SK-N-SH (cell line): ENCODE data around the gene ERI3. TPM values are rescaled to one million over a fixed set of nuclear protein-coding genes. Genes with fewer than 3 reads are reported as not detected.

Source experiments
- CTCF ChIA-PET: fragments of 300-600, 350-600 bp; formaldehyde crosslinking; extraction: SDS; loops from one replicate; lab custom pipeline; 2021; lab: Yijun Ruan, JAX
- POLR2A ChIA-PET: fragments of 350-600 bp; sonication (Branson Sonifier 250); formaldehyde crosslinking; extraction: SDS; loops from one replicate; lab custom pipeline; 2020; ENCODE audit warnings: antibody characterized with exemption, inconsistent platforms; lab: Yijun Ruan, JAX
- DNase-seq: peaks from one replicate; pipeline ENCODE4 v3.0.0; 2012
- H2AFZ ChIP-seq: fragments of 200-600 bp; sonication (generic); 2 replicates; pipeline ENCODE4 v1.8.1; 2016; ENCODE audit warnings: antibody characterized with exemption, mild to moderate bottlenecking, low read depth
- H3F3A ChIP-seq: fragments of 200-600 bp; sonication (generic); replicated peaks from 2 replicates; pipeline ENCODE3; 2016; ENCODE audit warnings: antibody characterized with exemption, mild to moderate bottlenecking; ENCODE audit not compliant: insufficient read depth
- H3K27ac ChIP-seq, 2 experiments: fragments of 200-500 bp in 1 of 2; fragments of 200-600 bp in 1 of 2; sonication (Bioruptor generic) in 1 of 2; sonication (generic), shearing (Covaris generic) in 1 of 2; 2 replicates each; pipeline versions ENCODE4 v1.5.1 to v1.6.1; 2014 to 2016; ENCODE audit warnings: low read depth in 2 of 2, inconsistent platforms in 1 of 2, low read length in 1 of 2, mild to moderate bottlenecking in 1 of 2, mixed read lengths in 1 of 2
- H3K27me3 ChIP-seq: fragments of 200-600 bp; sonication (generic), shearing (Covaris generic); 2 replicates; pipeline ENCODE4 v1.6.1; 2016; ENCODE audit warnings: mixed run types; ENCODE audit not compliant: insufficient read depth
- H3K36me3 ChIP-seq, 2 experiments: fragments of 200-500 bp in 1 of 2; fragments of 200-600 bp in 1 of 2; sonication (Bioruptor generic) in 1 of 2; sonication (generic) in 1 of 2; replicated peaks in 1 of 2; 2 replicates each; pipeline versions ENCODE3 to v1.5.1; 2014 to 2016; ENCODE audit warnings: low read length in 1 of 2, mild to moderate bottlenecking in 1 of 2; ENCODE audit not compliant: insufficient read depth in 2 of 2, control insufficient read depth in 1 of 2
- H3K4me1 ChIP-seq, 2 experiments: fragments of 200-500 bp in 1 of 2; fragments of 200-600 bp in 1 of 2; sonication (Bioruptor generic) in 1 of 2; sonication (generic), shearing (Covaris generic) in 1 of 2; 2 replicates each; pipeline versions ENCODE4 v1.5.1 to v1.6.1; 2014 to 2016; ENCODE audit warnings: low read depth in 1 of 2, low read length in 1 of 2, mixed run types in 1 of 2; ENCODE audit not compliant: insufficient read depth in 2 of 2, control insufficient read depth in 1 of 2
- H3K4me2 ChIP-seq: fragments of 200-600 bp; sonication (generic), shearing (Covaris generic); 2 replicates; pipeline ENCODE4 v1.6.1; 2017; ENCODE audit warnings: mixed run types
- H3K4me3 ChIP-seq, 2 experiments: fragments of 200-500 bp in 1 of 2; fragments of 200-600 bp in 1 of 2; sonication (Bioruptor generic) in 1 of 2; sonication (generic), shearing (Covaris generic) in 1 of 2; 2 replicates each; pipeline versions ENCODE4 v1.5.1 to v1.8.1; 2014 to 2016; ENCODE audit warnings: low read depth in 2 of 2, inconsistent platforms in 1 of 2, low read length in 1 of 2, mild to moderate bottlenecking in 1 of 2, mixed read lengths in 1 of 2, moderate library complexity in 1 of 2
- H3K79me2 ChIP-seq: fragments of 200-600 bp; sonication (generic); 2 replicates; pipeline ENCODE4 v1.8.1; 2017; ENCODE audit warnings: mild to moderate bottlenecking; ENCODE audit not compliant: insufficient read depth
- H3K9ac ChIP-seq: fragments of 200-600 bp; sonication (generic); 2 replicates; pipeline ENCODE4 v1.6.1; 2017; ENCODE audit warnings: mixed run types
- H3K9me2 ChIP-seq: fragments of 200-600 bp; sonication (generic); 2 replicates; pipeline ENCODE4 v1.6.1; 2017; ENCODE audit warnings: mixed run types
- H3K9me3 ChIP-seq: fragments of 200-600 bp; sonication (generic); 2 replicates; pipeline ENCODE4 v1.6.1; 2017; ENCODE audit warnings: mixed run types, mild to moderate bottlenecking, moderate library complexity
- H4K20me1 ChIP-seq: fragments of 200-600 bp; sonication (generic); 2 replicates; pipeline ENCODE4 v1.6.1; 2017; ENCODE audit warnings: mild to moderate bottlenecking, mixed run types; ENCODE audit not compliant: insufficient read depth
- CTCF ChIP-seq: fragments of 200-600 bp; sonication (generic); IDR thresholded peaks from 2 replicates; pipeline ENCODE4 v1.6.1; 2017; ENCODE audit warnings: antibody characterized with exemption, mild to moderate bottlenecking, moderate library complexity
- ELF1 ChIP-seq: IDR thresholded peaks from 2 replicates; pipeline ENCODE4 v1.4.0; 2012
- EP300 ChIP-seq, 2 experiments: IDR thresholded peaks; 2 replicates each; pipeline versions ENCODE4 v1.4.0 to v1.6.1; 2012; ENCODE audit warnings: borderline replicate concordance in 1 of 2, low read depth in 1 of 2, low read length in 1 of 2
- EZH2phosphoT487 ChIP-seq: fragments of 200-600 bp; sonication (generic); IDR thresholded peaks from 2 replicates; pipeline ENCODE4 v1.6.1; 2017; ENCODE audit warnings: low read depth, mixed run types, mild to moderate bottlenecking, antibody characterized with exemption, moderate library complexity, borderline replicate concordance
- FOXM1 ChIP-seq: IDR thresholded peaks from 2 replicates; pipeline ENCODE4 v1.4.0; 2012; ENCODE audit warnings: low read depth, mild to moderate bottlenecking
- RAD21 ChIP-seq: IDR thresholded peaks from 2 replicates; pipeline ENCODE4 v1.6.1; 2012; ENCODE audit warnings: mild to moderate bottlenecking, low read length
- RCOR1 ChIP-seq: fragments of 150-350 bp; IDR thresholded peaks from 2 replicates; pipeline ENCODE4 v1.6.1; 2017; ENCODE audit warnings: antibody characterized with exemption, low read length
- RFX5 ChIP-seq: IDR thresholded peaks from 2 replicates; pipeline ENCODE4 v1.6.1; 2012; ENCODE audit warnings: mild to moderate bottlenecking, improper control_type of control experiment, low read length
- RXRA ChIP-seq: IDR thresholded peaks from 2 replicates; pipeline ENCODE4 v1.4.0; 2012; ENCODE audit warnings: low read depth, mild to moderate bottlenecking, borderline replicate concordance
- SIN3A ChIP-seq: IDR thresholded peaks from 2 replicates; pipeline ENCODE4 v1.6.1; 2012; ENCODE audit warnings: low read depth, mild to moderate bottlenecking, low read length, moderate library complexity, borderline replicate concordance
- SMC3 ChIP-seq: IDR thresholded peaks from 2 replicates; pipeline ENCODE4 v1.6.1; 2012; ENCODE audit warnings: low read depth, low read length, improper control_type of control experiment
- WGBS: methylation state at CpG from one replicate; pipeline ENCODE4 v1.1.6; 2017; ENCODE audit warnings: low lambda C conversion rate; 5-methylcytosine and 5-hydroxymethylcytosine counted together
- polyA plus RNA-seq, 3 experiments: library from polyadenylated mRNA; depleted of rRNA; stranded (reverse); fragments of >200 nt; gene quantifications; 2 replicates each; pipeline ENCODE4 v1.2.3, GENCODE V29; 2012
- TF ChIP-seq, protein P1 (sequence below): IDR thresholded peaks from 2 replicates; pipeline ENCODE4 v1.4.0; 2012; ENCODE audit warnings: low read depth, borderline replicate concordance
- TF ChIP-seq, protein P2 (sequence below): IDR thresholded peaks from 2 replicates; pipeline ENCODE4; 2012
- TF ChIP-seq, protein P3 (sequence below): IDR thresholded peaks from 2 replicates; pipeline ENCODE4 v1.4.0; 2012; ENCODE audit warnings: low read depth, borderline replicate concordance

The ERI3 gene
- polyA plus RNA-seq, 1 of the 3 experiments (the other 2 are of a cell fraction): 60.7 TPM

DNA sequence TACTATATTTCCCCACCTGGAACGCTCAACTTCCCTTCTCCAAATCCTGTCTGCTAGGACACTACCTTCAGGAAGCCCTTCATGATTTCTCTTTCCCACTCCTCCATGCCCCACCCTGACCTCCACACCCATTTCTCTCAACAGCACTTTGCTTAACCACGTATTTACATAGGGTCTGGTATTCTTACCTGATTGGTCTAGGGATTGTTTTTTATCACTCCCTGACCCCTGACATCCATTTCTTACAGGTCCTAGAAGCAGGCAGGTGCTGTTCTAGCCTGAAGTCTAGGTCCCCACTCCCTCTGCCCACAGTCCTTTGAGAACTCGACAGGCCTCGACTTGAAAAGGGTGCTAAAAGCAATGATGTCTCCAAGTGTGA lies 94.3 kb downstream of the ERI3 start (continued):
- TF ChIP-seq ELF1 (no peak), FOXM1 (no peak), RAD21 (no peak), RFX5 (no peak), RCOR1 (no peak), EP300 (IDR thresholded peaks at IDR 0.05; ENCODE audit: borderline replicate concordance in 1 of 2, low read depth in 1 of 2, low read length in 1 of 2) (no peak)
- TF ChIP-seq, protein P1, sequence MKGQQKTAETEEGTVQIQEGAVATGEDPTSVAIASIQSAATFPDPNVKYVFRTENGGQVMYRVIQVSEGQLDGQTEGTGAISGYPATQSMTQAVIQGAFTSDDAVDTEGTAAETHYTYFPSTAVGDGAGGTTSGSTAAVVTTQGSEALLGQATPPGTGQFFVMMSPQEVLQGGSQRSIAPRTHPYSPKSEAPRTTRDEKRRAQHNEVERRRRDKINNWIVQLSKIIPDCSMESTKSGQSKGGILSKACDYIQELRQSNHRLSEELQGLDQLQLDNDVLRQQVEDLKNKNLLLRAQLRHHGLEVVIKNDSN: no peak
- TF ChIP-seq, protein P2, sequence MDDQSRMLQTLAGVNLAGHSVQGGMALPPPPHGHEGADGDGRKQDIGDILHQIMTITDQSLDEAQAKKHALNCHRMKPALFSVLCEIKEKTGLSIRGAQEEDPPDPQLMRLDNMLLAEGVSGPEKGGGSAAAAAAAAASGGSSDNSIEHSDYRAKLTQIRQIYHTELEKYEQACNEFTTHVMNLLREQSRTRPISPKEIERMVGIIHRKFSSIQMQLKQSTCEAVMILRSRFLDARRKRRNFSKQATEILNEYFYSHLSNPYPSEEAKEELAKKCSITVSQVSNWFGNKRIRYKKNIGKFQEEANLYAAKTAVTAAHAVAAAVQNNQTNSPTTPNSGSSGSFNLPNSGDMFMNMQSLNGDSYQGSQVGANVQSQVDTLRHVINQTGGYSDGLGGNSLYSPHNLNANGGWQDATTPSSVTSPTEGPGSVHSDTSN: no peak
- TF ChIP-seq, protein P3, sequence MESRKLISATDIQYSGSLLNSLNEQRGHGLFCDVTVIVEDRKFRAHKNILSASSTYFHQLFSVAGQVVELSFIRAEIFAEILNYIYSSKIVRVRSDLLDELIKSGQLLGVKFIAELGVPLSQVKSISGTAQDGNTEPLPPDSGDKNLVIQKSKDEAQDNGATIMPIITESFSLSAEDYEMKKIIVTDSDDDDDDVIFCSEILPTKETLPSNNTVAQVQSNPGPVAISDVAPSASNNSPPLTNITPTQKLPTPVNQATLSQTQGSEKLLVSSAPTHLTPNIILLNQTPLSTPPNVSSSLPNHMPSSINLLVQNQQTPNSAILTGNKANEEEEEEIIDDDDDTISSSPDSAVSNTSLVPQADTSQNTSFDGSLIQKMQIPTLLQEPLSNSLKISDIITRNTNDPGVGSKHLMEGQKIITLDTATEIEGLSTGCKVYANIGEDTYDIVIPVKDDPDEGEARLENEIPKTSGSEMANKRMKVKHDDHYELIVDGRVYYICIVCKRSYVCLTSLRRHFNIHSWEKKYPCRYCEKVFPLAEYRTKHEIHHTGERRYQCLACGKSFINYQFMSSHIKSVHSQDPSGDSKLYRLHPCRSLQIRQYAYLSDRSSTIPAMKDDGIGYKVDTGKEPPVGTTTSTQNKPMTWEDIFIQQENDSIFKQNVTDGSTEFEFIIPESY: no peak

- ChIA-PET CTCF (interaction anchor here (0.9 to 2.2 kb wide), 3 partner anchors 9 to 41 kb away, joined by 3 to 8 read pairs (median 8); no protein-coding TSS in a partner anchor), POLR2A (no interaction called here)
- Histone ChIP-seq H2AFZ (no peak overlapping the region), H3K9me3 (no peaks in the 10 kb centered on the region), H3K9ac (no peak overlapping the region), H3K36me3 (peaks cover 0 to 8% of the 10 kb centered on the region in 2 experiments), H3K4me2 (no peak overlapping the region), H3F3A (no peaks in the 10 kb centered on the region), H4K20me1 (0 out of 2 replicates have a peak, but pooled peaks cover 4% of the 10 kb centered on the region), H3K4me3 (no peak overlapping the region), H3K27me3 (no peaks in the 10 kb centered on the region), H3K27ac (no peak overlapping the region)
- 95% methylated on average over 2 of the region's 2 CpGs for WGBS
- DNase-seq: no peak
- no peak for TF ChIP-seq EZH2phosphoT487
- no peak for TF ChIP-seq CTCF
- no peak for TF ChIP-seq RCOR1
- no peak for TF ChIP-seq RXRA
- no peak for TF ChIP-seq SMC3
- no peak for TF ChIP-seq ELF1
- TF ChIP-seq SIN3A: no peak
- TF ChIP-seq EP300 (IDR thresholded peaks at IDR 0.05; ENCODE audit: borderline replicate concordance in 1 of 2, low read depth in 1 of 2, low read length in 1 of 2): no peak
- TF ChIP-seq, all 33 proteins: peak for 0
- Histone ChIP-seq H3K79me2 (no peaks in the 10 kb centered on the region), H3K4me1 (peaks cover 0 to 22% of the 10 kb centered on the region in 2 experiments; a peak in 2 of 4 replicates), H3K9me2 (no peaks in the 10 kb centered on the region)
These were observed 96.0 kb downstream of the ERI3 start for GRCh38 chr1:44259090-44259489.
